Measurements from ENCODE around the gene PCDHA3.

DNA sequence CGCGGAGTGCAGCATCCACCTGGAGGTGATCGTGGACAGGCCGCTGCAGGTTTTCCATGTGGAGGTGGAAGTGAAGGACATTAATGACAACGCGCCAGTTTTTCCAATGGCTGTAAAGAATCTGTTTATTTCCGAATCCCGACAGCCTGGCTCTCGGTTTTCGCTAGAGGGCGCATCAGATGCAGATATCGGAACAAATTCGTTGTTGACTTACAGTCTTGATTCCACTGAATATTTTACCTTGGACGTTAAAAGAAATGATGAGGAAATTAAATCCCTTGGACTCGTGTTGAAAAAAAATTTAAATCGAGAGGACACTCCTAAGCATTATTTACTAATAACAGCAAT is 611 bp downstream of the PCDHA3 start:
- TF ChIP-seq, protein P1, sequence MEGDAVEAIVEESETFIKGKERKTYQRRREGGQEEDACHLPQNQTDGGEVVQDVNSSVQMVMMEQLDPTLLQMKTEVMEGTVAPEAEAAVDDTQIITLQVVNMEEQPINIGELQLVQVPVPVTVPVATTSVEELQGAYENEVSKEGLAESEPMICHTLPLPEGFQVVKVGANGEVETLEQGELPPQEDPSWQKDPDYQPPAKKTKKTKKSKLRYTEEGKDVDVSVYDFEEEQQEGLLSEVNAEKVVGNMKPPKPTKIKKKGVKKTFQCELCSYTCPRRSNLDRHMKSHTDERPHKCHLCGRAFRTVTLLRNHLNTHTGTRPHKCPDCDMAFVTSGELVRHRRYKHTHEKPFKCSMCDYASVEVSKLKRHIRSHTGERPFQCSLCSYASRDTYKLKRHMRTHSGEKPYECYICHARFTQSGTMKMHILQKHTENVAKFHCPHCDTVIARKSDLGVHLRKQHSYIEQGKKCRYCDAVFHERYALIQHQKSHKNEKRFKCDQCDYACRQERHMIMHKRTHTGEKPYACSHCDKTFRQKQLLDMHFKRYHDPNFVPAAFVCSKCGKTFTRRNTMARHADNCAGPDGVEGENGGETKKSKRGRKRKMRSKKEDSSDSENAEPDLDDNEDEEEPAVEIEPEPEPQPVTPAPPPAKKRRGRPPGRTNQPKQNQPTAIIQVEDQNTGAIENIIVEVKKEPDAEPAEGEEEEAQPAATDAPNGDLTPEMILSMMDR (IDR thresholded peaks at IDR 0.05; ENCODE audit: borderline replicate concordance, extremely low read depth, low read length, poor library complexity, severe bottlenecking) = no peak
- TF ChIP-seq EZH2 (IDR thresholded peaks at IDR 0.05; ENCODE audit: borderline replicate concordance, low read depth, low read length, severe bottlenecking) = no peak

All from DND-41 (cell line).